ENCODE results near the gene SLC18A2.
A peak's percentile ranks its signal among the peaks of the same experiment; 100 is the strongest.

Gene SLC18A2

GRCh38 chr10:117320050-117320665, 79.2 kb downstream of the SLC18A2 start:
- Mint-ChIP-seq H3K4me3 (no peak overlapping the region), H3K27ac (no peak overlapping the region), H3K4me1 (ENCODE audit: low read depth in 2 of 2) (peaks cover 4 to 28% of the 10 kb centered on the region in 2 donors), H3K9me3 (no peaks in the 10 kb centered on the region), H3K27me3 (no peaks in the 10 kb centered on the region), H3K36me3 (ENCODE audit: insufficient read depth) (peaks cover 17% of the 10 kb centered on the region)
- no peak for DNase-seq
- ATAC-seq (replicated peaks) = peak; percentile 31

- DNase-seq (no peak), ATAC-seq (replicated peaks) (no peak)
- H3K4me1 Mint-ChIP-seq (ENCODE audit: low read depth in 2 of 2) = peaks cover 9 to 42% of the 10 kb centered on the region in 2 donors
- no peaks in the 10 kb centered on the region for H3K9me3 Mint-ChIP-seq
- peaks cover 20% of the 10 kb centered on the region for H3K36me3 Mint-ChIP-seq (ENCODE audit: insufficient read depth)
- H3K27ac Mint-ChIP-seq = no peak overlapping the region
- H3K27me3 Mint-ChIP-seq = no peaks in the 10 kb centered on the region
- no peak overlapping the region for H3K4me3 Mint-ChIP-seq
Observed at GRCh38 chr10:117322260-117322659, 81.3 kb downstream of the SLC18A2 start.

GRCh38 chr10:117324367-117324766, 83.5 kb downstream of the SLC18A2 start:
- Mint-ChIP-seq H3K36me3 (ENCODE audit: insufficient read depth) (peaks cover 28% of the 10 kb centered on the region), H3K4me3 (no peak overlapping the region), H3K27me3 (no peaks in the 10 kb centered on the region), H3K27ac (no peak overlapping the region), H3K4me1 (ENCODE audit: low read depth in 2 of 2) (peaks cover 17 to 53% of the 10 kb centered on the region in 2 donors), H3K9me3 (no peaks in the 10 kb centered on the region)
- DNase-seq (no peak), ATAC-seq (replicated peaks) (no peak)

- Mint-ChIP-seq H3K4me3 (no peak overlapping the region), H3K36me3 (ENCODE audit: insufficient read depth) (peaks cover 36% of the 10 kb centered on the region), H3K27ac (no peak overlapping the region), H3K27me3 (no peaks in the 10 kb centered on the region), H3K4me1 (ENCODE audit: low read depth in 2 of 2) (peaks cover 27 to 59% of the 10 kb centered on the region in 2 donors), H3K9me3 (no peaks in the 10 kb centered on the region)
- DNase-seq (no peak), ATAC-seq (replicated peaks) (no peak)
Observed at GRCh38 chr10:117327262-117327661, 86.3 kb downstream of the SLC18A2 start.
